Measurements from ENCODE around the gene WDR76. TPM values are rescaled to one million over a fixed set of nuclear protein-coding genes. Genes with fewer than 3 reads are reported as not detected.

The WDR76 gene
- total RNA-seq, 3 donors from 2014 or later, result 4.1 to 9.1 (median 8.0) TPM

GRCh38 chr15:43913941-43914340, 87.1 kb downstream of the WDR76 start:
- ATAC-seq (no peak), DNase-seq (no peak)
- intact Hi-C loops (cut with DNase I, micrococcal nuclease), result no loop called here
- no peaks in the 10 kb centered on the region for H3K36me3 ChIP-seq (ENCODE audit: low read depth)
- H3K4me3 ChIP-seq, result no peak overlapping the region
- no peaks in the 10 kb centered on the region for H3K4me1 ChIP-seq (ENCODE audit: low read depth)
- no peak for TF ChIP-seq CTCF (IDR thresholded peaks at IDR 0.05)
- no peaks in the 10 kb centered on the region for H3K9me3 ChIP-seq

GRCh38 chr15:43915631-43916325, 89.0 kb downstream of the WDR76 start:
- DNase-seq, result no peak
- TF ChIP-seq CTCF (IDR thresholded peaks at IDR 0.05), result no peak

GRCh38 chr15:43916326-43916660, 89.5 kb downstream of the WDR76 start:
- no peaks in the 10 kb centered on the region for H3K36me3 ChIP-seq (ENCODE audit: low read depth)
- H3K9me3 ChIP-seq, result no peaks in the 10 kb centered on the region
- DNase-seq (no peak), ATAC-seq (no peak)
- H3K4me1 ChIP-seq (ENCODE audit: low read depth), result no peaks in the 10 kb centered on the region
- intact Hi-C loops (cut with DNase I, micrococcal nuclease), result no loop called here
- no peak overlapping the region for H3K4me3 ChIP-seq
- TF ChIP-seq CTCF (IDR thresholded peaks at IDR 0.05), result no peak

More at GRCh38 chr15:43915631-43916325, 89.0 kb downstream of the WDR76 start:
- no peaks in the 10 kb centered on the region for H3K4me1 ChIP-seq (ENCODE audit: low read depth)
- no peaks in the 10 kb centered on the region for H3K36me3 ChIP-seq (ENCODE audit: low read depth)
- ATAC-seq, result no peak
- no peak overlapping the region for H3K4me3 ChIP-seq
- no peaks in the 10 kb centered on the region for H3K9me3 ChIP-seq
- intact Hi-C loops (cut with DNase I, micrococcal nuclease), result no loop called here

Small RNA genes within 50 kb of the gene (microRNA-seq; reads per million reads assigned to microRNA genes)
- not detected for gene MIR1282

Other genes starting within 250 kb of the WDR76 start
- gene PPIP5K1, start 236.8 kb upstream of the WDR76 start, total RNA-seq, result 100 to 1,000 TPM in 1 of 3 donors, 10 to 100 TPM in 2; 65.2 to 126 (median 87.7) TPM
- 100 to 1,000 TPM; 105 to 242 (median 213) TPM for gene CKMT1B, start 233.0 kb upstream of the WDR76 start, total RNA-seq
- 1 to 10 TPM; 1.1 to 1.4 (median 1.4) TPM for gene STRC, start 208.2 kb upstream of the WDR76 start, total RNA-seq
- 10 to 100 TPM in 1 of 3 donors, 1 to 10 TPM in 2; 7.0 to 10.8 (median 8.0) TPM for gene CATSPER2, start 178.2 kb upstream of the WDR76 start, total RNA-seq
- gene CKMT1A, start 133.1 kb upstream of the WDR76 start, total RNA-seq, result 100 to 1,000 TPM in 2 of 3 donors, 10 to 100 TPM in 1; 87.0 to 225 (median 215) TPM
- 100 to 1,000 TPM; 214 to 566 (median 262) TPM for gene PDIA3, start 80.6 kb upstream of the WDR76 start, total RNA-seq
- 10 to 100 TPM; 18.4 to 37.4 (median 22.8) TPM for gene ELL3, start 50.0 kb upstream of the WDR76 start, total RNA-seq
- gene SERF2, start 34.7 kb upstream of the WDR76 start, total RNA-seq, result 100 to 1,000 TPM; 712 to 944 (median 931) TPM
- gene SERINC4, start 26.8 kb upstream of the WDR76 start, total RNA-seq, result under 1 TPM; 0.16 to 0.52 (median 0.29) TPM
- 10 to 100 TPM; 10.4 to 15.5 (median 13.8) TPM for gene HYPK, start 26.4 kb upstream of the WDR76 start, total RNA-seq
- 10 to 100 TPM; 19.9 to 22.6 (median 20.9) TPM for gene MFAP1, start 2.3 kb upstream of the WDR76 start, total RNA-seq